Fibroblast of skin of right biceps (primary cell): ENCODE measurements around the gene ENGASE.

Source experiments
- DNase-seq: peaks from one replicate; pipeline ENCODE4 v3.0.0-alpha.2; 2013

ENGASE gene

GRCh38 chr17:79118924-79119323 lies 44.3 kb downstream of the ENGASE start:
- DNase-seq = no peak

- DNase-seq = no peak
These were observed 45.6 kb downstream of the ENGASE start for GRCh38 chr17:79120259-79120658.

- DNase-seq = no peak
These were observed 49.4 kb downstream of the ENGASE start for GRCh38 chr17:79123988-79124387.

- DNase-seq = no peak
These were observed 50.0 kb downstream of the ENGASE start for GRCh38 chr17:79124513-79125209.

GRCh38 chr17:79125503-79125902 lies 50.9 kb downstream of the ENGASE start:
- DNase-seq = no peak

- DNase-seq = no peak
These were observed 51.5 kb downstream of the ENGASE start for GRCh38 chr17:79126139-79126538.

- no peak for DNase-seq
These were observed 53.0 kb downstream of the ENGASE start for GRCh38 chr17:79127534-79128135.

- DNase-seq = no peak
These were observed 54.9 kb downstream of the ENGASE start for GRCh38 chr17:79129523-79129922.

GRCh38 chr17:79130536-79131273 lies 56.1 kb downstream of the ENGASE start:
- DNase-seq = no peak

GRCh38 chr17:79131274-79131635 lies 56.6 kb downstream of the ENGASE start:
- DNase-seq = no peak

GRCh38 chr17:79131701-79132100 lies 57.1 kb downstream of the ENGASE start:
- DNase-seq = no peak

- DNase-seq = no peak
These were observed 57.8 kb downstream of the ENGASE start for GRCh38 chr17:79132271-79133064.

GRCh38 chr17:79133214-79133613 lies 58.6 kb downstream of the ENGASE start:
- no peak for DNase-seq

GRCh38 chr17:79133985-79134384 lies 59.4 kb downstream of the ENGASE start:
- DNase-seq = no peak

GRCh38 chr17:79135011-79135410 lies 60.4 kb downstream of the ENGASE start:
- DNase-seq = no peak

- DNase-seq = no peak
These were observed 61.2 kb downstream of the ENGASE start for GRCh38 chr17:79135628-79136405.
